ENCODE data around the gene ZNF654.

DNA sequence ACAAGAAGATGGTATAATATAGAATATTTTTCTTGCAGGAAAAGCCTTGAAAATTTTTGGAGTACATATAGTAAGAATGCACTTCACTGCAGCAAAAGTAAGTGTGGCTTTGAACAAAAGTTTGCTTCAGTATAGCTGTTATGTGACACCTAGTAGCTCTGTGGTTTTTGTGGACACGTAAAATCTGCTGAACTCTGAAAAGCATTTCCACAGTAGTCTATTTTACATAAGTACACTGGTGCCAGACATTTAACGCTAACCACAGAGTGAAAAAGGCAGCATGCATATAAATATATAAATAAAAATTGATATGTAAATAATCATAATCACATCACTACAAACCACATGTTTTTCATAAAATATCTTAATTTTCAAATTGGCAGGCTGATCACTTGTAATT lies 40.0 kb upstream of the ZNF654 start:
- TF ChIP-seq, protein P1, sequence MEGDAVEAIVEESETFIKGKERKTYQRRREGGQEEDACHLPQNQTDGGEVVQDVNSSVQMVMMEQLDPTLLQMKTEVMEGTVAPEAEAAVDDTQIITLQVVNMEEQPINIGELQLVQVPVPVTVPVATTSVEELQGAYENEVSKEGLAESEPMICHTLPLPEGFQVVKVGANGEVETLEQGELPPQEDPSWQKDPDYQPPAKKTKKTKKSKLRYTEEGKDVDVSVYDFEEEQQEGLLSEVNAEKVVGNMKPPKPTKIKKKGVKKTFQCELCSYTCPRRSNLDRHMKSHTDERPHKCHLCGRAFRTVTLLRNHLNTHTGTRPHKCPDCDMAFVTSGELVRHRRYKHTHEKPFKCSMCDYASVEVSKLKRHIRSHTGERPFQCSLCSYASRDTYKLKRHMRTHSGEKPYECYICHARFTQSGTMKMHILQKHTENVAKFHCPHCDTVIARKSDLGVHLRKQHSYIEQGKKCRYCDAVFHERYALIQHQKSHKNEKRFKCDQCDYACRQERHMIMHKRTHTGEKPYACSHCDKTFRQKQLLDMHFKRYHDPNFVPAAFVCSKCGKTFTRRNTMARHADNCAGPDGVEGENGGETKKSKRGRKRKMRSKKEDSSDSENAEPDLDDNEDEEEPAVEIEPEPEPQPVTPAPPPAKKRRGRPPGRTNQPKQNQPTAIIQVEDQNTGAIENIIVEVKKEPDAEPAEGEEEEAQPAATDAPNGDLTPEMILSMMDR (IDR thresholded peaks at IDR 0.05; ENCODE audit: low read length) = no peak
- TF ChIP-seq EZH2 (optimal IDR thresholded peaks at IDR 0.05; ENCODE audit: low read depth, low read length) (no peak), EZH2phosphoT487 (IDR thresholded peaks at IDR 0.05; ENCODE audit: low read length) (no peak)

All from MM.1S (cell line).